Right lobe of liver (tissue), 4 donors: ENCODE measurements around the gene ACTL6B.

ENCODE experiments used
- POLR2A ChIP-seq: fragments of 450-650 bp; IDR thresholded peaks from one replicate; pipeline ENCODE4 v1.6.1; 2017; ENCODE audit warnings: antibody characterized with exemption, mild to moderate bottlenecking
- TF ChIP-seq, protein P1 (sequence below), 4 donors: fragments of 200-600 bp in 3 of 4; fragments of 450-650 bp in 1 of 4; IDR thresholded peaks; one replicate each; pipeline versions ENCODE4 v1.5.1 to v1.8.0; 2016 to 2022; ENCODE audit warnings: antibody characterized with exemption in 4 of 4, mild to moderate bottlenecking in 2 of 4
- donor health status: DM: no; HTN: no; CAD: no.
- donor health status: DM: no; HTN: no; CAD: no.
- donor health status: DM: no; HTN: yes; CAD: no.

DNA sequence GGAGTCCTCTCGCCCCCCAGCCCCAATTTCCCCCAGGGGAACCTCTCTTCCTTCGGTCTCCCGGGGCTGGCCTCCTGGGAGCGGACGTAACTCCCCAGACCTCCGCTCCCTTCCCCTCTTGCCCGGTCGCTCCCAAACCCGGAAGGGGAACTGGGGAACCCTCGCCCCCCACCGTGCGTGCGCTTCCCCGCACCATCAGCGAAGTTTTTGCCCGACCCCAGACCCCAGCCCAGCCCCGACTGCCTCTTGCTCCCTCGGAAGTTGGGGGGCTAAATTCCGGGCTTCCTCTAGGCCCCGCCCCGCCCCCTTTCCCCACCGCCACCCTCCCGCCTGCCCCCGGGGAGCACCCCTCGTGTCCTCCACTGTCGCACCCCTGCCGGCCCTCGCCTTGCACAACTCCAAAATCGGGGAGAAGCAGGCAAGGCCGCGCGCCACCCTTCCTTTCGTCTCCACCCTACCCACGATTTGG lies 17.7 kb upstream of the ACTL6B start:
- TF ChIP-seq, protein P1, sequence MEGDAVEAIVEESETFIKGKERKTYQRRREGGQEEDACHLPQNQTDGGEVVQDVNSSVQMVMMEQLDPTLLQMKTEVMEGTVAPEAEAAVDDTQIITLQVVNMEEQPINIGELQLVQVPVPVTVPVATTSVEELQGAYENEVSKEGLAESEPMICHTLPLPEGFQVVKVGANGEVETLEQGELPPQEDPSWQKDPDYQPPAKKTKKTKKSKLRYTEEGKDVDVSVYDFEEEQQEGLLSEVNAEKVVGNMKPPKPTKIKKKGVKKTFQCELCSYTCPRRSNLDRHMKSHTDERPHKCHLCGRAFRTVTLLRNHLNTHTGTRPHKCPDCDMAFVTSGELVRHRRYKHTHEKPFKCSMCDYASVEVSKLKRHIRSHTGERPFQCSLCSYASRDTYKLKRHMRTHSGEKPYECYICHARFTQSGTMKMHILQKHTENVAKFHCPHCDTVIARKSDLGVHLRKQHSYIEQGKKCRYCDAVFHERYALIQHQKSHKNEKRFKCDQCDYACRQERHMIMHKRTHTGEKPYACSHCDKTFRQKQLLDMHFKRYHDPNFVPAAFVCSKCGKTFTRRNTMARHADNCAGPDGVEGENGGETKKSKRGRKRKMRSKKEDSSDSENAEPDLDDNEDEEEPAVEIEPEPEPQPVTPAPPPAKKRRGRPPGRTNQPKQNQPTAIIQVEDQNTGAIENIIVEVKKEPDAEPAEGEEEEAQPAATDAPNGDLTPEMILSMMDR (IDR thresholded peaks at IDR 0.05), result no peak
- peak; percentile 17 for TF ChIP-seq POLR2A
